Pancreas (tissue), 10 donors: Measurements from ENCODE around the gene XIRP2. TPM values are rescaled to one million over a fixed set of nuclear protein-coding genes. Genes with fewer than 3 reads are reported as not detected.

Experiments used
- ATAC-seq, 4 donors: fragments of 200-7000 bp; cut with Tn5 transposase; one replicate each; pipeline versions ENCODE4 v1.8.0 to v1.9.1; 2020; ENCODE audit warnings: mild to moderate bottlenecking in 4 of 4, moderate library complexity in 4 of 4
- DNase-seq, 6 donors: peaks; one replicate each; pipeline ENCODE4 v3.0.0-alpha.2; 2020
- FAIRE-seq: peaks from 2 replicates; lab custom pipeline; 2012; peaks lifted over from hg19 to GRCh38; lab: Jason Lieb, UNC
- H3K27ac ChIP-seq, 4 donors: fragments of 200-600 bp; sonication (generic); 1 replicate in 3 of 4; 2 replicates in 1 of 4; pipeline versions ENCODE4 v1.5.0 to v1.8.0; 2020
- H3K27me3 ChIP-seq, 4 donors: fragments of 200-600 bp; one replicate each; pipeline ENCODE4 v1.8.0; 2021
- H3K36me3 ChIP-seq, 3 donors: fragments of 200-600 bp; sonication (generic) in 1 of 3; one replicate each; pipeline versions ENCODE4 v1.5.0 to v1.8.0; 2020 to 2021
- H3K4me1 ChIP-seq, 3 donors: fragments of 200-600 bp; one replicate each; pipeline ENCODE4 v1.8.0; 2021
- H3K4me3 ChIP-seq, 4 donors: fragments of 200-600 bp; sonication (generic) in 2 of 4; one replicate each; pipeline versions ENCODE4 v1.5.0 to v1.8.0; 2020 to 2021
- H3K9me3 ChIP-seq, 4 donors: fragments of 200-600 bp; one replicate each; pipeline ENCODE4 v1.8.0; 2021
- WGBS, 2 donors: extraction: QIAGEN DNeasy Blood & Tissue Kit; methylation state at CpG; one replicate each; pipeline ENCODE4 v1.1.7; 2013; 5-methylcytosine and 5-hydroxymethylcytosine counted together
- intact Hi-C, 3 donors: fragments of 100-400 bp; cut with DNase I; formaldehyde crosslinking; loops; one replicate each; pipeline versions ENCODE4 v1.11.1 to v1.14.2; 2022
- polyA plus RNA-seq, 2 donors: library from polyadenylated mRNA; stranded (reverse); fragments of 200-250 nt; gene quantifications; one replicate each; pipeline ENCODE4 v1.2.3, GENCODE V29; 2013
- total RNA-seq, 6 donors: library from RNA; stranded (reverse); fragmentation: NEBNext Ultra II Directional in 4 of 6; extraction: Animal tissue kit (Norgen Biotek cat#: 25700) in 4 of 6; gene quantifications; one replicate each; pipeline versions ENCODE4 v1.2.1 to v1.2.4, GENCODE V29; 2021 to 2023
- TF ChIP-seq, protein P1 (sequence below), 4 donors: fragments of 200-600 bp; sonication (generic) in 3 of 4; IDR thresholded peaks; one replicate each; pipeline versions ENCODE4 v1.5.0 to v1.8.0; 2021; ENCODE audit warnings: antibody characterized with exemption in 4 of 4
- donor health status: healthy with polysubstance abuse.
- donor health status: DM: no; HTN: no; CAD: no; lungs with moderate emphysema.
- donor health status: DM: no; HTN: no; CAD: no.
- donor health status: control.
- donor health status: control.
- donor health status: Bipolar disorder and iron deficiency.
- donor health status: DM: yes; HTN: yes; CAD: no.
- donor health status: DM: no; HTN: no; CAD: no.
- donor health status: DM: no; HTN: no; CAD: no.
- donor health status: DM: yes; HTN: yes; CAD: no.

The XIRP2 gene
- total and polyA plus RNA-seq, 8 donors: 0.08 to 0.35 (median 0.28) TPM; not detected in 5

DNA sequence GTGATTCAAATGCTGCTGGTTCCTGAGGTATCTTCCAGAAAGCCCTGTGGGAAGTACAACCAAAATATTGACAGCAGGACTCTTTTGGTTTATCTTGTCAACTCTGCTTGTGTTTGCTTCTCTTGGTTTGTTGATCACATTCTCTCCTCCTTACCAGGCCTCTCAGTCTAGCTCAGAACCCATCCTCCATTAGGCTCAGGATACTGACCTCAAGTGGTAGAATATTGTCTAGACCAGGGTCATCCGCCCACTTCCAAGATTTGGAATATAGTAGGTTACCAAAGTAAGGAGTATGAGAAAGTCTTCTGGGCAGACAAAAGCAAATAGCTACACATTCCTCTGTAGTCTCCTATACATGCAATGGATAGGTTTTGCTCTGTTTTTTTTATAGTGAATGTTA lies 56.6 kb downstream of the XIRP2 start:
- Histone ChIP-seq H3K4me1 (no peaks in the 10 kb centered on the region), H3K36me3 (no peaks in the 10 kb centered on the region), H3K27me3 (no peaks in the 10 kb centered on the region), H3K9me3 (no peaks in the 10 kb centered on the region), H3K4me3 (no peak overlapping the region), H3K27ac (no peak overlapping the region)
- TF ChIP-seq, protein P1, sequence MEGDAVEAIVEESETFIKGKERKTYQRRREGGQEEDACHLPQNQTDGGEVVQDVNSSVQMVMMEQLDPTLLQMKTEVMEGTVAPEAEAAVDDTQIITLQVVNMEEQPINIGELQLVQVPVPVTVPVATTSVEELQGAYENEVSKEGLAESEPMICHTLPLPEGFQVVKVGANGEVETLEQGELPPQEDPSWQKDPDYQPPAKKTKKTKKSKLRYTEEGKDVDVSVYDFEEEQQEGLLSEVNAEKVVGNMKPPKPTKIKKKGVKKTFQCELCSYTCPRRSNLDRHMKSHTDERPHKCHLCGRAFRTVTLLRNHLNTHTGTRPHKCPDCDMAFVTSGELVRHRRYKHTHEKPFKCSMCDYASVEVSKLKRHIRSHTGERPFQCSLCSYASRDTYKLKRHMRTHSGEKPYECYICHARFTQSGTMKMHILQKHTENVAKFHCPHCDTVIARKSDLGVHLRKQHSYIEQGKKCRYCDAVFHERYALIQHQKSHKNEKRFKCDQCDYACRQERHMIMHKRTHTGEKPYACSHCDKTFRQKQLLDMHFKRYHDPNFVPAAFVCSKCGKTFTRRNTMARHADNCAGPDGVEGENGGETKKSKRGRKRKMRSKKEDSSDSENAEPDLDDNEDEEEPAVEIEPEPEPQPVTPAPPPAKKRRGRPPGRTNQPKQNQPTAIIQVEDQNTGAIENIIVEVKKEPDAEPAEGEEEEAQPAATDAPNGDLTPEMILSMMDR (IDR thresholded peaks at IDR 0.05): no peak
- WGBS, 2 donors: 92 to 97% methylated on average over 1 of the region's 1 CpG
- DNase-seq: no peak
- no peak for ATAC-seq
- intact Hi-C loops: no loop called here
- no peak for FAIRE-seq

DNA sequence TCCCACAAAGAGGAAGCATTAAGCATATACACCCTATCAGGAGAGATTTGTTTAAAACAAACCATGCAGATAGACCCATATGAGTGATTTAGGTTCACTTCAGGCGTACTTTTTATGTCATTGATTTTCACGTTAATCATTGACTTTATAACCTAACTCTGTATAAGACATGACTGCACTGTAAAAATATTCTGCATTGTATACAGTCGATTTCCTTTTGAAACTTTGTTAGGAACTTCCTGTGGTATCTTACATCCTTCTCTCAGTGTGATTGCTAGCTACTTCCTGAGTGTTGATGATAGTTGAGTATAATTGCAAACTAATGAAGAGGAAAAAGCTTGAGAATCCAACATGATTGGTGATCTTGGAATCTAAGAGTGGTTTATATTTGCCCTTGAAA lies 69.4 kb downstream of the XIRP2 start:
- 3 to 8% methylated on average over 3 of the region's 3 CpGs for WGBS, 2 donors
- FAIRE-seq (no peak), DNase-seq (no peak), ATAC-seq (peak; percentile 67 to 80 (median 78))
- intact Hi-C loops: no loop called here
- no peak overlapping the region for H3K27ac ChIP-seq
- TF ChIP-seq, protein P1 (IDR thresholded peaks at IDR 0.05): no peak
- no peak overlapping the region for H3K4me3 ChIP-seq
- H3K36me3 ChIP-seq: no peaks in the 10 kb centered on the region
- H3K4me1 ChIP-seq: peaks cover 0 to 12% (median 11%) of the 10 kb centered on the region in 3 donors
- H3K27me3 ChIP-seq: no peaks in the 10 kb centered on the region
- H3K9me3 ChIP-seq: no peaks in the 10 kb centered on the region

DNA sequence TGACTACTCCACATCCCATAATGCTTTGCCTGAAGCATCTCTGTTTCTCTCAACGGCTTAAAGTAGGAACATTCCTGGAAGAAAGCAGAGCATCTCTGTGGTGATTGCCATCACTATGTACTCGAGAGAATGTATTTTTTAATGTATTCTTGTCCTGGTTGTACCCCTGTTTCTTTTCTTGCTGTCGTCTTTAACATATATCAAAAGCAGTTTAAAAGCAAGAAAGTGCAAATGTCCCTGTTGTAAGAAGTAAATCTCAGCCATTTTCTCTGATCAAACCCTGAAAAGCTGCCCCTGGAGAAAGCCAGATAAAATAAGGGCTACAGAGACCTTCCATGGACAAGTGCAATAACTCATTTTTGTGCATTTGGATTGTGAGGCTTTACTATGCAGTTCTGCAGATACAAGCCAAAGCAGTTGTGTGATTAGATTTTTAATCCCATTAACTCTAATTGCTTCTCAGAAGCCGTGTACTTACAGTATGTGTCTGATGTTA lies 70.8 kb downstream of the XIRP2 start:
- peaks cover 0 to 12% (median 11%) of the 10 kb centered on the region in 3 donors for H3K4me1 ChIP-seq
- no peak overlapping the region for H3K4me3 ChIP-seq
- H3K36me3 ChIP-seq: no peaks in the 10 kb centered on the region
- WGBS, 2 donors: 73 to 80% methylated on average over 4 of the region's 4 CpGs
- no peaks in the 10 kb centered on the region for H3K27me3 ChIP-seq
- H3K9me3 ChIP-seq: no peaks in the 10 kb centered on the region
- TF ChIP-seq, protein P1 (IDR thresholded peaks at IDR 0.05): no peak
- no peak for ATAC-seq
- H3K27ac ChIP-seq: no peak overlapping the region
- intact Hi-C loops: no loop called here
- DNase-seq: no peak
- no peak for FAIRE-seq

DNA sequence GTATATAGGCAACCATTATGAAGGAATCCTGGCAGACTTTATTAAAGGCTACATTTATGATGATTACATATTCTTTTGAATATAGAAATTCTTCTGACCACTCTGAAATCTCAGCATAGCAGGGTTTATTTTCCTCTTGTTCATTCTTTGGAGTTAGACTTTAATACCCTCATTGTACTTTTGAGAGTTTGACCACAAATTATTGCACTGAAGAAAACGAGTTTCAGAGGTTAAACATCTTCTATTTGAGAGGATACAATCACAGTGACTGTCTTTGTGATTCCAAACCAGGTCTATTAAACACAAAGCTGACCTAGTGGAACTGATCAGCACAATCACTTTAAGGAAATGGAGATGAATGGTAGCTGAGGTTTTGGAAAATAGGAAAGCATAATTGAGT lies 71.3 kb downstream of the XIRP2 start:
- Histone ChIP-seq H3K36me3 (no peaks in the 10 kb centered on the region), H3K4me1 (peaks cover 0 to 12% (median 11%) of the 10 kb centered on the region in 3 donors), H3K4me3 (no peak overlapping the region), H3K27me3 (no peaks in the 10 kb centered on the region), H3K27ac (no peak overlapping the region), H3K9me3 (no peaks in the 10 kb centered on the region)
- no peak for FAIRE-seq
- TF ChIP-seq, protein P1 (IDR thresholded peaks at IDR 0.05): no peak
- intact Hi-C loops: no loop called here
- WGBS, 2 donors: 77 to 89% methylated on average over 1 of the region's 1 CpG
- DNase-seq: no peak
- ATAC-seq: no peak

DNA sequence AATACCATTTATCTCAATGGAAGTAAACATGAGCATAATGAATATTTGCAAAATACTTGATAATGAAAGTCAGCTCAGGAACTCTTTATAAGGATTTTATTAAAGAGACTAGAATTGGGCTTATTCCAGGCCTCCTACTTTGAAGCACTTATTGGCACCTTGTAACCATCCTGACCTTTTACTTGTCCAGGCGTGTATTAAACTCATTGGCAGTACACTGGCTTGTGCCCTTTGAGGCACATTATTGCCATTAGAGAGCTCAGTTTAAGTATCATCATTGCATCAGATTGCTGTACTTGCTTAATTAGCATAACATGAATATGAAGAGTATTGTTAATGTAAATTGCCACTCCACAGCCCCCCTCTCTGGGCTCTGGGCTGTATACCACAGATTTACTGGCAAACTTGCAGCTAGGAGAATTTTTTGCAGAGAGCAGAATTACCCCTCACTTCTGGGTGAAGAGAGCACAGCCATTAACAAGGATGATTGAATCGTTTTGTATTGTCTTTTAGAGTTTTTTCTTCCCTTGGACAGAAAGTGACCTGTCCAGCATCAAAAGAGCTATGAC lies 72.5 kb downstream of the XIRP2 start:
- peaks cover 0 to 12% (median 11%) of the 10 kb centered on the region in 3 donors for H3K4me1 ChIP-seq
- H3K9me3 ChIP-seq: no peaks in the 10 kb centered on the region
- ATAC-seq: no peak
- no peak overlapping the region for H3K27ac ChIP-seq
- no peak overlapping the region for H3K4me3 ChIP-seq
- no peak for FAIRE-seq
- TF ChIP-seq, protein P1 (IDR thresholded peaks at IDR 0.05): no peak
- no peaks in the 10 kb centered on the region for H3K36me3 ChIP-seq
- WGBS, 2 donors: 48 to 58% methylated on average over 2 of the region's 2 CpGs
- intact Hi-C loops: no loop called here
- H3K27me3 ChIP-seq: no peaks in the 10 kb centered on the region
- DNase-seq: no peak
